GM13976 (cell line): ENCODE measurements around the gene HECTD4.
A peak's percentile ranks its signal among the peaks of the same experiment; 100 is the strongest.

Source experiments
- DNase-seq: peaks from one replicate; pipeline ENCODE4 v3.0.0; 2012; ENCODE audit warnings: low spot score
- CTCF ChIP-seq: IDR thresholded peaks from 2 replicates; pipeline ENCODE4 v1.5.1; 2012; ENCODE audit warnings: borderline replicate concordance, mild to moderate bottlenecking; ENCODE audit not compliant: insufficient read depth; ENCODE audit errors: extremely low read depth, missing control alignments, control extremely low read depth
- in situ Hi-C: fragments of 300-500 bp; cut with MboI; formaldehyde crosslinking; loops from one replicate; pipeline ENCODE4 v1.12.0; 2022; ENCODE audit warnings: low sequenced_read_pairs, mixed read lengths, inconsistent platforms; ENCODE audit not compliant: unreplicated experiment

HECTD4 gene

GRCh38 chr12:112381883-112382796 lies at the start of gene HECTD4:
TSS of gene HECTD4 (minus strand) at chr12:112382431. CDS start at chr12:112382128, 303 bp downstream.
- in situ Hi-C loops: loop anchor here (10.0 to 25.0 kb wide), 2 partner anchors 187 to 445 kb away; no protein-coding TSS in a partner anchor
- no peak for TF ChIP-seq CTCF
- DNase-seq: peak; percentile 99

- TF ChIP-seq CTCF: no peak
- no peak for DNase-seq
- in situ Hi-C loops: no loop called here
These were observed 49.7 kb upstream of the HECTD4 start for GRCh38 chr12:112431965-112432364.

- TF ChIP-seq CTCF: no peak
- no peak for DNase-seq
- in situ Hi-C loops: no loop called here
These were observed 48.7 kb upstream of the HECTD4 start for GRCh38 chr12:112430929-112431328.

- in situ Hi-C loops: no loop called here
- TF ChIP-seq CTCF: no peak
- no peak for DNase-seq
These were observed 45.5 kb upstream of the HECTD4 start for GRCh38 chr12:112427760-112428159.

- in situ Hi-C loops: no loop called here
- DNase-seq: no peak
- TF ChIP-seq CTCF: no peak
These were observed 43.6 kb upstream of the HECTD4 start for GRCh38 chr12:112425582-112426382.

- no peak for DNase-seq
- in situ Hi-C loops: no loop called here
- no peak for TF ChIP-seq CTCF
These were observed 41.9 kb upstream of the HECTD4 start for GRCh38 chr12:112424126-112424525.
